ENCODE measurements around the gene KDELR3. TPM values are rescaled to one million over a fixed set of nuclear protein-coding genes. Genes with fewer than 3 reads are reported as not detected.

KDELR3 gene
- total RNA-seq, 1 experiment from 2014 or later, result 7.3 TPM

GRCh38 chr22:38494939-38495338 is 27.0 kb downstream of the KDELR3 start:
- no CpG with 5 or more reads among the region's 12 CpGs for WGBS (ENCODE audit: extremely low coverage, insufficient read length, low lambda C conversion rate)
- Histone ChIP-seq H3T11ph (ENCODE audit: low read length) (no peak overlapping the region), H3K4ac (ENCODE audit: low read depth, low read length) (no peak overlapping the region), H3K27me3 (ENCODE audit: insufficient read depth, low read length) (no peaks in the 10 kb centered on the region), H3K9ac (ENCODE audit: extremely low read depth, insufficient read length, low read length) (no peak overlapping the region), H3K4me1 (ENCODE audit: insufficient read depth, low read length) (no peaks in the 10 kb centered on the region), H3K27ac (ENCODE audit: insufficient read length, low read depth, low read length) (no peak overlapping the region), H4K5ac (ENCODE audit: insufficient read length, low read depth, low read length) (no peak overlapping the region), H3K18ac (ENCODE audit: insufficient read length, low read depth, low read length) (no peak overlapping the region), H2BK5ac (ENCODE audit: insufficient read length, low read length) (no peak overlapping the region), H2BK20ac (ENCODE audit: low read depth, low read length, poor library complexity, severe bottlenecking) (no peak overlapping the region), H2AFZ (ENCODE audit: low read length) (no peak overlapping the region), H3K56ac (ENCODE audit: insufficient read length, low read depth, low read length) (no peak overlapping the region), H3K23me2 (ENCODE audit: insufficient read length, low read depth, low read length, poor library complexity, severe bottlenecking) (no peaks in the 10 kb centered on the region), H2BK15ac (ENCODE audit: low read depth, low read length) (no peak overlapping the region), H2BK120ac (ENCODE audit: low read depth, low read length, poor library complexity, severe bottlenecking) (no peak overlapping the region), H3K23ac (ENCODE audit: insufficient read length, low read depth, low read length) (no peak overlapping the region), H3K79me1 (ENCODE audit: insufficient read depth, low read depth, low read length, poor library complexity, severe bottlenecking) (peaks cover 5% of the 10 kb centered on the region), H3K14ac (ENCODE audit: insufficient read depth, low read length) (no peak overlapping the region), H2AK5ac (ENCODE audit: insufficient read length, low read length) (no peak overlapping the region), H4K91ac (ENCODE audit: insufficient read length, low read depth, low read length) (no peak overlapping the region), H4K8ac (replicated peaks; ENCODE audit: insufficient read length, low read depth, low read length) (no peak overlapping the region), H2BK12ac (ENCODE audit: insufficient read length, low read depth, low read length) (no peak overlapping the region), H3K79me2 (ENCODE audit: insufficient read depth, low read length) (0 out of 2 replicates have a peak, but pooled peaks cover 2% of the 10 kb centered on the region), H3K4me2 (ENCODE audit: insufficient read depth, insufficient read length, low read length) (no peak overlapping the region), H4K20me1 (ENCODE audit: control insufficient read depth, insufficient read depth, insufficient read length) (no peaks in the 10 kb centered on the region), H3K9me3 (ENCODE audit: control insufficient read depth, low read depth, low read length) (no peaks in the 10 kb centered on the region)
- Mint-ChIP-seq H3K36me3 (ENCODE audit: insufficient read depth in 1 of 3, low read depth in 3 of 3) (peaks cover 73 to 97% (median 92%) of the 10 kb centered on the region in 3 experiments), H3K4me3 (no peak overlapping the region), H3K9me3 (no peaks in the 10 kb centered on the region), H3K27ac (peak overlapping the region in 2 of 3 experiments; percentile 55 to 85; a peak in 3 of 7 replicates), H3K4me1 (peaks cover 13 to 23% of the 10 kb centered on the region in 2 experiments; a peak in 3 of 4 replicates), H3K27me3 (ENCODE audit: low read depth) (no peaks in the 10 kb centered on the region)
- no peak for DNase-seq
- TF ChIP-seq CTCF (conservative IDR thresholded peaks at IDR 0.05), result peak; percentile 36; the same call in 1 of the 3 replicates

Data from H9 (cell line).